Esophagus muscularis mucosa (tissue), 4 donors: ENCODE results near the gene NCK1. TPM values are rescaled to one million over a fixed set of nuclear protein-coding genes. Genes with fewer than 3 reads are reported as not detected.

ENCODE experiments used
- DNase-seq: peaks from one replicate; pipeline ENCODE4 v3.0.0-alpha.2; 2017; ENCODE audit errors: extremely low spot score
- H3K27ac ChIP-seq, 4 donors: fragments of 200-600 bp; sonication (generic); replicated peaks in 1 of 4; 1 replicate in 3 of 4; 2 replicates in 1 of 4; pipeline ENCODE4 v1.5.1; 2016 to 2019; ENCODE audit warnings: mild to moderate bottlenecking in 1 of 4
- H3K27me3 ChIP-seq, 4 donors: fragments of 200-600 bp; sonication (generic); one replicate each; pipeline versions ENCODE4 v1.5.1 to v1.6.0; 2016 to 2019
- H3K36me3 ChIP-seq, 4 donors: fragments of 200-600 bp; sonication (generic); one replicate each; pipeline ENCODE4 v1.5.1; 2016 to 2019
- H3K4me1 ChIP-seq, 4 donors: fragments of 200-600 bp; sonication (generic); one replicate each; pipeline ENCODE4 v1.5.1; 2016 to 2019
- H3K4me3 ChIP-seq, 4 donors: fragments of 200-600 bp; sonication (generic); 1 replicate in 2 of 4; 2 replicates in 2 of 4; pipeline ENCODE4 v1.5.1; 2016 to 2019; ENCODE audit warnings: mild to moderate bottlenecking in 4 of 4, moderate library complexity in 1 of 4
- H3K9me3 ChIP-seq, 4 donors: fragments of 200-600 bp; sonication (generic); 1 replicate in 3 of 4; 2 replicates in 1 of 4; pipeline ENCODE4 v1.5.1; 2016 to 2019
- CTCF ChIP-seq, 3 experiments: fragments of 200-600 bp in 2 of 3; fragments of 450-650 bp in 1 of 3; sonication (generic) in 2 of 3; IDR thresholded peaks; one replicate each; pipeline ENCODE4 v1.5.1; 2017 to 2019; ENCODE audit warnings: antibody characterized with exemption in 3 of 3, mild to moderate bottlenecking in 2 of 3, moderate library complexity in 1 of 3
- EP300 ChIP-seq: sonication (generic); formaldehyde crosslinking; IDR thresholded peaks from one replicate; pipeline ENCODE4 v1.6.1; 2017; ENCODE audit warnings: antibody characterized with exemption
- POLR2A ChIP-seq: fragments of 450-650 bp; IDR thresholded peaks from one replicate; pipeline ENCODE4 v1.6.1; 2017; ENCODE audit warnings: antibody characterized with exemption, moderate library complexity, mild to moderate bottlenecking, low read depth
- POLR2AphosphoS5 ChIP-seq, 2 donors: sonication (generic); formaldehyde crosslinking; IDR thresholded peaks; one replicate each; pipeline ENCODE4 v1.6.1; 2017; ENCODE audit warnings: antibody characterized with exemption in 2 of 2
- WGBS: methylation state at CpG from one replicate; pipeline ENCODE4 v1.1.5; 2018; 5-methylcytosine and 5-hydroxymethylcytosine counted together
- intact Hi-C: fragments of 100-400 bp; cut with DNase I; formaldehyde crosslinking; loops from one replicate; pipeline ENCODE4 v1.15.1; 2023
- total RNA-seq, 4 donors: library from RNA; depleted of rRNA; stranded (reverse); fragments of >200 nt; gene quantifications; one replicate each; pipeline versions ENCODE4 v1.1.0 to v1.2.1, GENCODE V29; 2016

Gene NCK1
- total RNA-seq, 4 donors from 2014 or later: 28.9 to 54.0 (median 37.0) TPM

GRCh38 chr3:136840252-136840651, 21.8 kb upstream of the NCK1 start:
- Histone ChIP-seq H3K27me3 (no peaks in the 10 kb centered on the region), H3K4me3 (no peak overlapping the region), H3K9me3 (no peaks in the 10 kb centered on the region), H3K27ac (peak overlapping the region in 1 of 4 donors; percentile 35), H3K36me3 (peaks cover 0 to 11% (median 0%) of the 10 kb centered on the region in 4 donors), H3K4me1 (peaks cover 24 to 50% (median 46%) of the 10 kb centered on the region in 4 donors)
- no peak for DNase-seq
- TF ChIP-seq EP300 (no peak), POLR2A (no peak), CTCF (IDR thresholded peaks at IDR 0.05) (no peak), POLR2AphosphoS5 (IDR thresholded peaks at IDR 0.05) (no peak)
- 64% methylated on average over 2 of the region's 2 CpGs for WGBS
- intact Hi-C loops: no loop called here

- TF ChIP-seq POLR2AphosphoS5 (IDR thresholded peaks at IDR 0.05) (no peak), POLR2A (no peak)
- DNase-seq: no peak
- no peaks in the 10 kb centered on the region for H3K27me3 ChIP-seq
- intact Hi-C loops: no loop called here
- peaks cover 10 to 30% (median 27%) of the 10 kb centered on the region in 4 donors for H3K4me1 ChIP-seq
- H3K36me3 ChIP-seq: peaks cover 0 to 15% (median 0%) of the 10 kb centered on the region in 4 donors
- no peak overlapping the region for H3K4me3 ChIP-seq
- no peaks in the 10 kb centered on the region for H3K9me3 ChIP-seq
- no peak overlapping the region for H3K27ac ChIP-seq
- 97% methylated on average over 1 of the region's 1 CpG for WGBS
Measured at GRCh38 chr3:136842294-136842693, 19.7 kb upstream of the NCK1 start.

- 92% methylated on average over 1 of the region's 1 CpG for WGBS
- Histone ChIP-seq H3K27me3 (no peaks in the 10 kb centered on the region), H3K36me3 (peaks cover 0 to 12% (median 0%) of the 10 kb centered on the region in 4 donors), H3K4me1 (peaks cover 2 to 10% (median 10%) of the 10 kb centered on the region in 4 donors), H3K27ac (no peak overlapping the region), H3K4me3 (no peak overlapping the region), H3K9me3 (no peaks in the 10 kb centered on the region)
- no peak for DNase-seq
- TF ChIP-seq POLR2AphosphoS5 (IDR thresholded peaks at IDR 0.05): no peak
- no peak for TF ChIP-seq CTCF (IDR thresholded peaks at IDR 0.05)
- TF ChIP-seq POLR2A: no peak
- no peak for TF ChIP-seq EP300
- intact Hi-C loops: no loop called here
Measured at GRCh38 chr3:136844724-136845123, 17.3 kb upstream of the NCK1 start.

GRCh38 chr3:136852180-136852579, 9.8 kb upstream of the NCK1 start:
- 67% methylated on average over 4 of the region's 4 CpGs for WGBS

GRCh38 chr3:136856665-136857064, 5.3 kb upstream of the NCK1 start:
- peaks cover 0 to 4% (median 0%) of the 10 kb centered on the region in 4 donors for H3K36me3 ChIP-seq
- no peaks in the 10 kb centered on the region for H3K27me3 ChIP-seq
- peaks cover 9 to 22% (median 17%) of the 10 kb centered on the region in 4 donors for H3K4me1 ChIP-seq
- intact Hi-C loops: no loop called here
- no peak for DNase-seq
- no peaks in the 10 kb centered on the region for H3K9me3 ChIP-seq
- no peak overlapping the region for H3K4me3 ChIP-seq
- no peak for TF ChIP-seq CTCF (IDR thresholded peaks at IDR 0.05)
- TF ChIP-seq POLR2A: no peak
- TF ChIP-seq EP300: no peak
- TF ChIP-seq POLR2AphosphoS5 (IDR thresholded peaks at IDR 0.05): no peak
- no peak overlapping the region for H3K27ac ChIP-seq

More at GRCh38 chr3:136852180-136852579, 9.8 kb upstream of the NCK1 start:
- peaks cover 0 to 4% (median 0%) of the 10 kb centered on the region in 4 donors for H3K36me3 ChIP-seq
- peak overlapping the region in 1 of 4 donors; percentile 40 for H3K27ac ChIP-seq
- intact Hi-C loops: no loop called here
- no peak for TF ChIP-seq EP300
- no peak for TF ChIP-seq POLR2AphosphoS5 (IDR thresholded peaks at IDR 0.05)
- no peak for TF ChIP-seq CTCF (IDR thresholded peaks at IDR 0.05)
- no peak for TF ChIP-seq POLR2A
- peaks cover 0 to 5% (median 5%) of the 10 kb centered on the region in 4 donors for H3K4me1 ChIP-seq
- no peak overlapping the region for H3K4me3 ChIP-seq
- no peaks in the 10 kb centered on the region for H3K27me3 ChIP-seq
- H3K9me3 ChIP-seq: no peaks in the 10 kb centered on the region
- no peak for DNase-seq
